ENCODE results near the gene NWD2. TPM values are rescaled to one million over a fixed set of nuclear protein-coding genes. Genes with fewer than 3 reads are reported as not detected.

The NWD2 gene
- polyA plus RNA-seq, 2 of the 4 experiments (the other 2 are of a cell fraction) = not detected

DNA sequence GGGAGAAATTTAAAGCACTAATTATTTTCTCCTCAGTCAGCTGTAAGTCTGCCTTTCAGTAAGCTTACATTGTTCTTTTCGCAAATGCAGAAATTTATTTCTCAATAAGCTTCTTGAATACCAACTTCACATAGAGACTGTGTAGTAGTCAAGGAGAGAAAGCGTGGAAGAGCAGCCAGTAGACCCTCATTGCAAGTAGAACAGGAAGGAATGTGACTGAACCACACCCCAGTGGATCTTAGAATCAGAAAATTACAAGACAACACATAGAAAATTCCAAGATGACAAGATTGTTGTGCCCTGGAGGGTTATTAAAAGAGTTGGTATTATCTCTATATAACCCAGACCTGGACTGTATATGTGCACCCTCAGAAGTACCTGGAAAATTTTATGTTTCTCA lies 224.7 kb downstream of the NWD2 start:
- Histone ChIP-seq H3K4me3 (no peak overlapping the region), H3K4me2 (no peak overlapping the region), H3K4me1 (no peaks in the 10 kb centered on the region), H3K27ac (no peak overlapping the region), H3K9me3 (no peaks in the 10 kb centered on the region)
- WGBS (ENCODE audit: missing lambda C conversion rate) = 36% methylated on average over 2 of the region's 2 CpGs
- TF ChIP-seq KDM1A (IDR thresholded peaks at IDR 0.05; ENCODE audit: low read depth) (no peak), RAD21 (conservative IDR thresholded peaks at IDR 0.05 in 1 of 2, IDR thresholded peaks at IDR 0.05 in 1 of 2) (no peak)
- TF ChIP-seq, protein P1, sequence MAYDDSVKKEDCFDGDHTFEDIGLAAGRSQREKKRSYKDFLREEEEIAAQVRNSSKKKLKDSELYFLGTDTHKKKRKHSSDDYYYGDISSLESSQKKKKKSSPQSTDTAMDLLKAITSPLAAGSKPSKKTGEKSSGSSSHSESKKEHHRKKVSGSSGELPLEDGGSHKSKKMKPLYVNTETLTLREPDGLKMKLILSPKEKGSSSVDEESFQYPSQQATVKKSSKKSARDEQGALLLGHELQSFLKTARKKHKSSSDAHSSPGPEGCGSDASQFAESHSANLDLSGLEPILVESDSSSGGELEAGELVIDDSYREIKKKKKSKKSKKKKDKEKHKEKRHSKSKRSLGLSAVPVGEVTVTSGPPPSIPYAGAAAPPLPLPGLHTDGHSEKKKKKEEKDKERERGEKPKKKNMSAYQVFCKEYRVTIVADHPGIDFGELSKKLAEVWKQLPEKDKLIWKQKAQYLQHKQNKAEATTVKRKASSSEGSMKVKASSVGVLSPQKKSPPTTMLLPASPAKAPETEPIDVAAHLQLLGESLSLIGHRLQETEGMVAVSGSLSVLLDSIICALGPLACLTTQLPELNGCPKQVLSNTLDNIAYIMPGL (CRISPR knock-in tag; IDR thresholded peaks at IDR 0.05; ENCODE audit: borderline replicate concordance) = no peak
- TF ChIP-seq, protein P2, sequence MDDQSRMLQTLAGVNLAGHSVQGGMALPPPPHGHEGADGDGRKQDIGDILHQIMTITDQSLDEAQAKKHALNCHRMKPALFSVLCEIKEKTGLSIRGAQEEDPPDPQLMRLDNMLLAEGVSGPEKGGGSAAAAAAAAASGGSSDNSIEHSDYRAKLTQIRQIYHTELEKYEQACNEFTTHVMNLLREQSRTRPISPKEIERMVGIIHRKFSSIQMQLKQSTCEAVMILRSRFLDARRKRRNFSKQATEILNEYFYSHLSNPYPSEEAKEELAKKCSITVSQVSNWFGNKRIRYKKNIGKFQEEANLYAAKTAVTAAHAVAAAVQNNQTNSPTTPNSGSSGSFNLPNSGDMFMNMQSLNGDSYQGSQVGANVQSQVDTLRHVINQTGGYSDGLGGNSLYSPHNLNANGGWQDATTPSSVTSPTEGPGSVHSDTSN (IDR thresholded peaks at IDR 0.05) = no peak
- FAIRE-seq = no peak
- ChIA-PET POLR2A (no interaction called here), CTCF (no interaction called here)
- DNase-seq (ENCODE audit: low read depth in 1 of 2, low spot score in 1 of 2) = no peak
- ATAC-seq = no peak

DNA sequence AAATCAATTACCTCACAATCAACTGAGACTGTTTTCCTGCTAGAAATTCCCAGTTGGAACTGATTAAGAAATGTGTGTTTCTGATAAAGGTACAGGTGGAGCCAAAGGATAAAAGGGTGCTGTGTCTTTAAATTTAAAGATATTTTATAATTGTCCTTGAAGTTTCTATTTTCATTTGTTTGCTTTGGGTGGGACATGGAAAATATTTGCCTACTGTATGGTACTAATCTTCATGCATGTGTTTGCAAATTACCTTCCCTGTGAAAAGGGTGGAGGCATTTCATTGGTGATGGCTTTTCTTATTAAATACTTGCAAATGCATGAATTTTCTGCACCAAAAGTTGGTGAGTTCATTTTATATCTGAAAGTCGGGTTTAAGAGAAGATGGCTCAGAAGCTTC lies 225.7 kb downstream of the NWD2 start:
- CTCF ChIA-PET = no interaction called here
- POLR2A ChIA-PET = no interaction called here
- FAIRE-seq (no peak), DNase-seq (ENCODE audit: low read depth in 1 of 2, low spot score in 1 of 2) (no peak), ATAC-seq (no peak)
- no peak overlapping the region for H3K4me2 ChIP-seq
- no peaks in the 10 kb centered on the region for H3K9me3 ChIP-seq
- WGBS (ENCODE audit: missing lambda C conversion rate) = 0% methylated on average over 1 of the region's 1 CpG
- H3K4me1 ChIP-seq = no peaks in the 10 kb centered on the region
- H3K27ac ChIP-seq = no peak overlapping the region
- H3K4me3 ChIP-seq = no peak overlapping the region
- TF ChIP-seq, protein P3, sequence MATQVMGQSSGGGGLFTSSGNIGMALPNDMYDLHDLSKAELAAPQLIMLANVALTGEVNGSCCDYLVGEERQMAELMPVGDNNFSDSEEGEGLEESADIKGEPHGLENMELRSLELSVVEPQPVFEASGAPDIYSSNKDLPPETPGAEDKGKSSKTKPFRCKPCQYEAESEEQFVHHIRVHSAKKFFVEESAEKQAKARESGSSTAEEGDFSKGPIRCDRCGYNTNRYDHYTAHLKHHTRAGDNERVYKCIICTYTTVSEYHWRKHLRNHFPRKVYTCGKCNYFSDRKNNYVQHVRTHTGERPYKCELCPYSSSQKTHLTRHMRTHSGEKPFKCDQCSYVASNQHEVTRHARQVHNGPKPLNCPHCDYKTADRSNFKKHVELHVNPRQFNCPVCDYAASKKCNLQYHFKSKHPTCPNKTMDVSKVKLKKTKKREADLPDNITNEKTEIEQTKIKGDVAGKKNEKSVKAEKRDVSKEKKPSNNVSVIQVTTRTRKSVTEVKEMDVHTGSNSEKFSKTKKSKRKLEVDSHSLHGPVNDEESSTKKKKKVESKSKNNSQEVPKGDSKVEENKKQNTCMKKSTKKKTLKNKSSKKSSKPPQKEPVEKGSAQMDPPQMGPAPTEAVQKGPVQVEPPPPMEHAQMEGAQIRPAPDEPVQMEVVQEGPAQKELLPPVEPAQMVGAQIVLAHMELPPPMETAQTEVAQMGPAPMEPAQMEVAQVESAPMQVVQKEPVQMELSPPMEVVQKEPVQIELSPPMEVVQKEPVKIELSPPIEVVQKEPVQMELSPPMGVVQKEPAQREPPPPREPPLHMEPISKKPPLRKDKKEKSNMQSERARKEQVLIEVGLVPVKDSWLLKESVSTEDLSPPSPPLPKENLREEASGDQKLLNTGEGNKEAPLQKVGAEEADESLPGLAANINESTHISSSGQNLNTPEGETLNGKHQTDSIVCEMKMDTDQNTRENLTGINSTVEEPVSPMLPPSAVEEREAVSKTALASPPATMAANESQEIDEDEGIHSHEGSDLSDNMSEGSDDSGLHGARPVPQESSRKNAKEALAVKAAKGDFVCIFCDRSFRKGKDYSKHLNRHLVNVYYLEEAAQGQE (IDR thresholded peaks at IDR 0.05) = no peak
- no peak for TF ChIP-seq CBX2 (IDR thresholded peaks at IDR 0.05; ENCODE audit: borderline replicate concordance, low read depth)
- TF ChIP-seq, protein P4, sequence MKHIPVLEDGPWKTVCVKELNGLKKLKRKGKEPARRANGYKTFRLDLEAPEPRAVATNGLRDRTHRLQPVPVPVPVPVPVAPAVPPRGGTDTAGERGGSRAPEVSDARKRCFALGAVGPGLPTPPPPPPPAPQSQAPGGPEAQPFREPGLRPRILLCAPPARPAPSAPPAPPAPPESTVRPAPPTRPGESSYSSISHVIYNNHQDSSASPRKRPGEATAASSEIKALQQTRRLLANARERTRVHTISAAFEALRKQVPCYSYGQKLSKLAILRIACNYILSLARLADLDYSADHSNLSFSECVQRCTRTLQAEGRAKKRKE (CRISPR knock-in tag; IDR thresholded peaks at IDR 0.05; ENCODE audit: low read depth) = no peak
- no peak for TF ChIP-seq FOSB (CRISPR knock-in tag; IDR thresholded peaks at IDR 0.05)
- TF ChIP-seq NR3C1 (IDR thresholded peaks at IDR 0.05) = no peak
- TF ChIP-seq RAD21 (conservative IDR thresholded peaks at IDR 0.05 in 1 of 2, IDR thresholded peaks at IDR 0.05 in 1 of 2) = no peak
- TF ChIP-seq FOSL2 (IDR thresholded peaks at IDR 0.05) = no peak
- TF ChIP-seq FOSL2 (CRISPR knock-in tag; IDR thresholded peaks at IDR 0.05) = no peak
- no peak for TF ChIP-seq RNF2 (IDR thresholded peaks at IDR 0.05; ENCODE audit: borderline replicate concordance, low read depth)

DNA sequence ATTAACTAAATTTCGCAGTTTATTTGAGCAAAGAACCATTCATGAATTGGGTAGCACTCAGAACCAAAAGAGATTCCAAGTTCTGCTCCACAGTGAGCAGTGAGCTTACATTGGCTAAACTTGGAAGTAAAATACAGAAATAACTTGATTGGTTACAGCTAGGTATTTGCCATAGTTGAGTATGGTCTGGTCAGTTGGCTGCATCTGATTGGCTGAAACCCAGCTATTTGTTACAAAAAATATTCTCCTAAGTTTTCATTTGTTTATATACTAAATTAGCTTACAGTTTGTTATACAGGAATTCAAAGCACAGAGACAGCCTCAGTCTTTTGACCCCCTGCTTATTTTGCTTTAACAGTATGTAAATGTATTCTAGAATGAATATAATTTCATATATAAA lies 226.6 kb downstream of the NWD2 start:
- Histone ChIP-seq H3K9me3 (no peaks in the 10 kb centered on the region), H3K4me3 (no peak overlapping the region), H3K4me2 (no peak overlapping the region), H3K27ac (no peak overlapping the region), H3K4me1 (no peaks in the 10 kb centered on the region)
- no peak for ATAC-seq
- CTCF ChIA-PET = interaction anchor here (1.4 kb wide), 1 partner anchor 18 kb away, joined by 3 read pairs; a partner anchor contains a TSS
- POLR2A ChIA-PET = no interaction called here
- no peak for TF ChIP-seq POLR2A (IDR thresholded peaks at IDR 0.05; ENCODE audit: low read length)
- no peak for TF ChIP-seq GATA3 (IDR thresholded peaks at IDR 0.05; ENCODE audit: borderline replicate concordance)
- TF ChIP-seq JUNB (IDR thresholded peaks at IDR 0.05) = no peak
- WGBS (ENCODE audit: missing lambda C conversion rate) = 6% methylated on average over 1 of the region's 1 CpG
- no peak for FAIRE-seq
- DNase-seq (ENCODE audit: low read depth in 1 of 2, low spot score in 1 of 2) = no peak

Measured in A549 (cell line).